GM12891 (cell line): ENCODE results near the gene NR5A1.

Experiments
- PAX5 ChIP-seq: IDR thresholded peaks from 2 replicates; pipeline ENCODE4 v1.6.1; 2011; ENCODE audit warnings: low read length, moderate library complexity, mild to moderate bottlenecking; ENCODE audit not compliant: insufficient read depth, severe bottlenecking
- POLR2A ChIP-seq: IDR thresholded peaks from 2 replicates; pipeline ENCODE4 v1.6.1; 2011; ENCODE audit warnings: low read depth, low read length, control low read depth
- POLR2AphosphoS5 ChIP-seq: IDR thresholded peaks from 2 replicates; pipeline ENCODE4 v1.6.1; 2011; ENCODE audit warnings: low read depth, low read length, control low read depth
- POU2F2 ChIP-seq: IDR thresholded peaks from 2 replicates; pipeline ENCODE4 v1.6.1; 2011; ENCODE audit warnings: low read depth, mild to moderate bottlenecking, control low read depth, low read length, moderate library complexity
- SPI1 ChIP-seq: IDR thresholded peaks from 2 replicates; pipeline ENCODE4 v1.6.1; 2011; ENCODE audit warnings: low read depth, low read length, control low read depth
- TAF1 ChIP-seq: IDR thresholded peaks from 2 replicates; pipeline ENCODE4 v1.6.1; 2011; ENCODE audit warnings: low read depth, low read length, control low read depth

DNA sequence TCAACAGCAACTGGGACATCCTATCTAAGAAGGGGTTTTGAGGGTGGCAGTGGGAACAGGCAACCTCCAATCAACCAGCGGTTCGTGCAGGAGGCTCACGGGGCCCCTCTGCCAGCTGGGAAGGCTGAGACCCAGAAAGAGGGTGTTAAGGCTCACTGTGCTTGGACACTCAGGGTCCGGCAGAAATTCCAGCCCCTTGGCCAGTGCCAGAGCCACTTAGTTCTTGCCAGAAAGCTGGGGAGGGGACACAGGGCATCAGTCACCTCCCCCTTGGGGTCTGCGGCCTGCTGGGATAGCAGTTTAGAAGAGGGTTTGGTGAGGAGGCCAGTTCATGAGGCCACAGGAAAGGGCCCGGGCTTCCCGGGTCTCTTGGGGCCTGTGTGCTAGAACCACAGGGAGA, 36.5 kb downstream of the NR5A1 start:
- TF ChIP-seq POLR2AphosphoS5 (no peak), POLR2A (no peak), TAF1 (no peak), SPI1 (no peak), PAX5 (no peak), POU2F2 (no peak)
